ENCODE measurements around the gene ITGB3. TPM values are rescaled to one million over a fixed set of nuclear protein-coding genes. Genes with fewer than 3 reads are reported as not detected.
A peak's percentile ranks its signal among the peaks of the same experiment; 100 is the strongest.

Gene ITGB3
- total and polyA plus RNA-seq, 10 of the 15 experiments (the other 5 are each of a cell fraction or from before 2014, with no cell fraction given): 0.69 to 22.8 (median 13.6) TPM

DNA sequence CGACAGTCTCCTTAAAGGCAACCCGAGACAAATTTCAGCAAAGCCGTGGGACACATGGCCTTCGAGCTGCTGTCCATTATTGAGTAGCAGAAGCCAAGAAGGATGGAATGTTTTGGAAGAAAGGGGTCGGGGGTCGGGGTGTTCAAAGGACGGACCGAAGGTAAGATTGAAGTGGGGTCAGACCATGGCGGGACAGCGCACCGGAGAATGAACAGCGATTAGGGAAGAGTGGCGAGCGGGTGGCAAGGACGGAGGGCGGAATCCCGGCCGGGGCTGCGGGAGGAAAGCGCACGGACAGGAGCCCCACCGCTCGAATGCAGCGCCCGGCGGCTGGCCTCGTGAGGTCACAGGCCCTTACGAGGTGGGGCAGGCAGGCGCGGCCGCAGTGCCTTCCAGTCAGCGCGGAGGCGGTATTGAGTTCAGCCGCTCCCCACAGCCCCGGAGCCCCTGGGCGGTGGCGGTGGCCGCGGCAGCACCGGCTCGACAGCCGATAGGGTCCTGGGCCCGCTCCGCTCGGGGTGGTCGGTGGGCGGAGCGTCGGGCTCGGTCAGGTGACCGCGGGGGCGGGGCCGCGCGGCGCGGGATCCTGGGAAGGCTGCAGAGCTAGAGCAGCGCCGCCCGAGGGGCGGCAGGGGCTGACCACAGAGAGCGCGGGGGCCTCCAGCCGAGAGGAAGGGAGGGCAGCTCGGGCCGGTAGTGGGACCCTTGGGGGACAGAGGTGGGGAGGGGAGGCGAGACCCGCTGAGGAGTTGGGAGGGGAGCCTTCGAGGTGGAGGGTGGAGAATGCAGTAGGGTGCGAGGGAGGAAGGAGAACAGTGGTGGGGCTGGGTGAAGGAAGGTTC, 70.0 kb downstream of the ITGB3 start, which contains the start of gene EFCAB13:
TSS of gene EFCAB13 (plus strand) at position 574 of the 842 bp plus-strand sequence. CDS start 4,399 bp downstream, outside the sequence.
- Histone ChIP-seq H3K4me1 (ENCODE audit: control insufficient read depth, insufficient read depth, low read length) (peaks cover 10% of the 10 kb centered on the region; the same call in 1 of the 2 replicates), H3K9me3 (replicated peaks; ENCODE audit: control insufficient read depth, insufficient read depth, low read length) (peaks cover 1% of the 10 kb centered on the region; the same call in 2 of the 3 replicates), H3K27ac (ENCODE audit: control insufficient read depth, insufficient read depth) (peak within 1 kb of the TSS; percentile 91), H3K4me3 (peak within 1 kb of the TSS; percentile 76), H2AFZ (ENCODE audit: control insufficient read depth, low read depth, low read length) (peak within 1 kb of the TSS; percentile 97), H4K20me1 (ENCODE audit: control insufficient read depth, insufficient read depth) (no peaks in the 10 kb centered on the region), H3K4me2 (ENCODE audit: control insufficient read depth, insufficient read depth) (peak within 1 kb of the TSS; percentile 100), H3K36me3 (ENCODE audit: control insufficient read depth in 2 of 2, insufficient read depth in 2 of 2, low read length in 1 of 2) (no peaks in the 10 kb centered on the region), H3K79me2 (ENCODE audit: control insufficient read depth, insufficient read depth, low read length) (no peaks in the 10 kb centered on the region), H3K27me3 (replicated peaks in 1 of 2; ENCODE audit: control insufficient read depth in 2 of 2, insufficient read depth in 2 of 2, low read length in 1 of 2) (no peaks in the 10 kb centered on the region), H3K9ac (ENCODE audit: control insufficient read depth, insufficient read depth, low read length) (peak within 1 kb of the TSS; percentile 86)
- BruUV-seq (replicated peaks): no TSS peak
- ChIA-PET RAD21 (ENCODE audit: unreplicated experiment) (interaction anchor here (1.0 to 1.5 kb wide), 6 partner anchors 8 to 293 kb away, joined by 3 to 15 read pairs (median 4); no protein-coding TSS in a partner anchor), SMC1A (ENCODE audit: uncharacterized antibody, unreplicated experiment) (interaction anchor here (0.9 to 2.4 kb wide), 11 partner anchors 8 to 292 kb away, joined by 3 to 10 read pairs (median 5); partner anchors contain the start of gene CDC27), CTCF (interaction anchor here (0.7 to 5.0 kb wide), 9 partner anchors 8 to 293 kb away, joined by 3 to 32 read pairs (median 4); no protein-coding TSS in a partner anchor), POLR2A (interaction anchor here (0.6 to 1.4 kb wide), 11 partner anchors 36 to 325 kb away, joined by 3 to 4 read pairs (median 3); partner anchors contain the start of gene CDC27)
- WGBS (ENCODE audit: insufficient coverage, insufficient replicate concordance, low lambda C conversion rate, missing lambda C conversion rate): under 1% methylated on average over 68 of the region's 72 CpGs
- no peak for FAIRE-seq
- in situ Hi-C loops (cut with MboI) (loop anchor here (10.0 kb wide), 1 partner anchor 291 kb away; no protein-coding TSS in a partner anchor), intact Hi-C loops (cut with micrococcal nuclease; ENCODE audit: unreplicated experiment) (no loop called here)
- peak; percentile 54 for DNase-seq (ENCODE audit: low read depth, low spot score)
- peak; percentile 95 for ATAC-seq
- TF ChIP-seq HDGF (IDR thresholded peaks at IDR 0.05) (peak; percentile 90; the same call in 1 of the 2 replicates), CBFB (IDR thresholded peaks at IDR 0.05; ENCODE audit: low read depth) (0 out of 2 replicates have a peak, but pooled peaks have one; percentile 15), MYB (IDR thresholded peaks at IDR 0.05; ENCODE audit: borderline replicate concordance, low read depth, low read length) (no peak), RAD51 (IDR thresholded peaks at IDR 0.05) (peak; percentile 48), SMAD5 (IDR thresholded peaks at IDR 0.05; ENCODE audit: low read depth) (0 out of 2 replicates have a peak, but pooled peaks have one; percentile 37), NR2C2 (IDR thresholded peaks at IDR 0.05; ENCODE audit: borderline replicate concordance, control insufficient read depth, insufficient read length, low read depth) (no peak), NFYA (IDR thresholded peaks at IDR 0.05; ENCODE audit: borderline replicate concordance, low read depth, low read length) (no peak), ZBED1 (IDR thresholded peaks at IDR 0.05; ENCODE audit: borderline replicate concordance) (0 out of 2 replicates have a peak, but pooled peaks have one; percentile 21), SMC3 (IDR thresholded peaks at IDR 0.05; ENCODE audit: borderline replicate concordance, low read length) (no peak), PBX3 (IDR thresholded peaks at IDR 0.05; ENCODE audit: insufficient replicate concordance, low read depth, low read length) (no peak), PKNOX1 (IDR thresholded peaks at IDR 0.05) (0 out of 2 replicates have a peak, but pooled peaks have one; percentile 28), NBN (IDR thresholded peaks at IDR 0.05) (peak; percentile 89; the same call in 1 of the 2 replicates)
- TF ChIP-seq, protein P1, sequence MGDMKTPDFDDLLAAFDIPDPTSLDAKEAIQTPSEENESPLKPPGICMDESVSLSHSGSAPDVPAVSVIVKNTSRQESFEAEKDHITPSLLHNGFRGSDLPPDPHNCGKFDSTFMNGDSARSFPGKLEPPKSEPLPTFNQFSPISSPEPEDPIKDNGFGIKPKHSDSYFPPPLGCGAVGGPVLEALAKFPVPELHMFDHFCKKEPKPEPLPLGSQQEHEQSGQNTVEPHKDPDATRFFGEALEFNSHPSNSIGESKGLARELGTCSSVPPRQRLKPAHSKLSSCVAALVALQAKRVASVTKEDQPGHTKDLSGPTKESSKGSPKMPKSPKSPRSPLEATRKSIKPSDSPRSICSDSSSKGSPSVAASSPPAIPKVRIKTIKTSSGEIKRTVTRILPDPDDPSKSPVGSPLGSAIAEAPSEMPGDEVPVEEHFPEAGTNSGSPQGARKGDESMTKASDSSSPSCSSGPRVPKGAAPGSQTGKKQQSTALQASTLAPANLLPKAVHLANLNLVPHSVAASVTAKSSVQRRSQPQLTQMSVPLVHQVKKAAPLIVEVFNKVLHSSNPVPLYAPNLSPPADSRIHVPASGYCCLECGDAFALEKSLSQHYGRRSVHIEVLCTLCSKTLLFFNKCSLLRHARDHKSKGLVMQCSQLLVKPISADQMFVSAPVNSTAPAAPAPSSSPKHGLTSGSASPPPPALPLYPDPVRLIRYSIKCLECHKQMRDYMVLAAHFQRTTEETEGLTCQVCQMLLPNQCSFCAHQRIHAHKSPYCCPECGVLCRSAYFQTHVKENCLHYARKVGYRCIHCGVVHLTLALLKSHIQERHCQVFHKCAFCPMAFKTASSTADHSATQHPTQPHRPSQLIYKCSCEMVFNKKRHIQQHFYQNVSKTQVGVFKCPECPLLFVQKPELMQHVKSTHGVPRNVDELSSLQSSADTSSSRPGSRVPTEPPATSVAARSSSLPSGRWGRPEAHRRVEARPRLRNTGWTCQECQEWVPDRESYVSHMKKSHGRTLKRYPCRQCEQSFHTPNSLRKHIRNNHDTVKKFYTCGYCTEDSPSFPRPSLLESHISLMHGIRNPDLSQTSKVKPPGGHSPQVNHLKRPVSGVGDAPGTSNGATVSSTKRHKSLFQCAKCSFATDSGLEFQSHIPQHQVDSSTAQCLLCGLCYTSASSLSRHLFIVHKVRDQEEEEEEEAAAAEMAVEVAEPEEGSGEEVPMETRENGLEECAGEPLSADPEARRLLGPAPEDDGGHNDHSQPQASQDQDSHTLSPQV (IDR thresholded peaks at IDR 0.05): no peak
- TF ChIP-seq, protein P2, sequence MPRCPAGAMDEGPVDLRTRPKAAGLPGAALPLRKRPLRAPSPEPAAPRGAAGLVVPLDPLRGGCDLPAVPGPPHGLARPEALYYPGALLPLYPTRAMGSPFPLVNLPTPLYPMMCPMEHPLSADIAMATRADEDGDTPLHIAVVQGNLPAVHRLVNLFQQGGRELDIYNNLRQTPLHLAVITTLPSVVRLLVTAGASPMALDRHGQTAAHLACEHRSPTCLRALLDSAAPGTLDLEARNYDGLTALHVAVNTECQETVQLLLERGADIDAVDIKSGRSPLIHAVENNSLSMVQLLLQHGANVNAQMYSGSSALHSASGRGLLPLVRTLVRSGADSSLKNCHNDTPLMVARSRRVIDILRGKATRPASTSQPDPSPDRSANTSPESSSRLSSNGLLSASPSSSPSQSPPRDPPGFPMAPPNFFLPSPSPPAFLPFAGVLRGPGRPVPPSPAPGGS (IDR thresholded peaks at IDR 0.05; ENCODE audit: borderline replicate concordance, insufficient read depth, low read depth, low read length, poor library complexity, severe bottlenecking): peak; percentile 76
